Retina (tissue), 1 donor: ENCODE results near the gene RCN1.
A peak's percentile ranks its signal among the peaks of the same experiment; 100 is the strongest.
"Not testable (repeated sequence)": the region's sequence is repeated elsewhere in the genome, so short reads cannot be mapped to it uniquely, and the experiment has no call there.

Experiments
- DNase-seq: peaks from one replicate; pipeline ENCODE4 v3.0.0-alpha.2; 2016

The RCN1 gene

DNA sequence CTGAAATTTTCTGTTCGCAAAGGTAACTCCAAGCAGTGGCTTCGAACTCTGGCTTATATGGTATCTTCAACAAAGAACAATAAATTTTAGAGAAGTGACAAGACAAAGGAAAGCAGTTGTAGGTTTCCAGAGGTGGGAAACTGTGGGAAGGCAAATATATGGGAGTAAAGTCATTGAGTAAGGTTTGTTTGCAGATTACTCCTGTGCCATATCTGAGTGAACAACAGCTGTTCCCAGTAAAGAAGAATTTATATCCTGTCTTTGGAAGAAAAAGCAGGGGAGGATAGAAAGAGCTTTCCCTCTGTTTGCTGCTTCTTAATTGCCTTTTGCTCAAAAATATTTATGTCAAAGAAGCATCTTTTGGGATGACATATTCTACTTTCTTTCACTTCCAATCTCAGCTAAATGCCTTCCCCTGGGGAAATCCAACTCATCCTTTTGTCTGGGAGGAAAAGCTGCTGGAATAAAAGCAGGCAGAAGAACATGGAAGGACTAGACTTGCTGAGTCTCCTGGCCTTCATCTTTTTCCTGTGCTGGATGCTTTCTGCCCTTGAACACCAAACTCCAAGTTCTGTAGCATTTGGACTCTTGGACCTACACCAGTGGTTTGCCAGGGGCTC is 10.4 kb upstream of the RCN1 start:
- DNase-seq = peak; percentile 21

DNA sequence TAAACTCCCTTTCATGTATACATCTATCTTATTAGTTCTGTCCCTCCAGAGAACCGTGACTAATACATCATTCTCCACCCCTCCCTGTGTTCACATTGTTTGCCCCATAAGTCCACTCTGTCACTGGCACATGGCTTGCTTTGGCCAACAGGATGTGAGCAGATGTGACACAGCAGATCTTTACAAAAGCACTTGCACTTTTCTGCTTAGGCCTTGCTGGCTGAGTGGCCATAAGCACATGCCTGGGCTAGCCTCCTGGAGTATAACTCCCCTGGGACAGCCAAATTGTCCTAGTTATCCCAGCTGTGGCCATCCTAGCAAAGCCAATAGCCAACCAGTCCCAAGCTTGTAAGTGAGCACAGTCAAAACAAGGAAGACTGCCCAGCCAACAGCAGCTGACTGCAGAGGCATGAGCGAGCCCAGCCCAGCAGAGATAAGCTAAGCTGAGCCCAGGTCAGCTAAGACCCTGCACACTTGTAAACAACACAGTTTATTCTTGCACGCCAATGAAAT is 9.7 kb upstream of the RCN1 start:
- peak; percentile 47 for DNase-seq

DNA sequence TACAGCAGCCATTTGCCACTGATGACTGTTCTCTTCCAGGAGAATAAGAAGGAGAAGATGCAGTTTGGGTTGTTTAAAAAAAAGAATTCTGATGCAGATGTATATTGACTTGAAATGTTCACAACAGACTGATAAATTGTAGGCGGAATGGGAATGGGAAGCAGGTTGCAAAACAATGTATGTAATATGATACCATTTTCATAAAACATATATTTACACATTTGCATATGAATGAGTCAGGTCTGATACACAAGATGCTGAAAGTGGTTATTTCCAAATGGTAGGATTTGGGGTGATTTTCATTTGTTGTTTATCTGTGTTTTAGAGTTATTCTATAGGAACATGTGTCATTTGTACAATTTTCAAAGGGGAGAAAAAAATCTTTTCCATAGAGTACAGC is 9.0 kb upstream of the RCN1 start:
- DNase-seq = no peak

DNA sequence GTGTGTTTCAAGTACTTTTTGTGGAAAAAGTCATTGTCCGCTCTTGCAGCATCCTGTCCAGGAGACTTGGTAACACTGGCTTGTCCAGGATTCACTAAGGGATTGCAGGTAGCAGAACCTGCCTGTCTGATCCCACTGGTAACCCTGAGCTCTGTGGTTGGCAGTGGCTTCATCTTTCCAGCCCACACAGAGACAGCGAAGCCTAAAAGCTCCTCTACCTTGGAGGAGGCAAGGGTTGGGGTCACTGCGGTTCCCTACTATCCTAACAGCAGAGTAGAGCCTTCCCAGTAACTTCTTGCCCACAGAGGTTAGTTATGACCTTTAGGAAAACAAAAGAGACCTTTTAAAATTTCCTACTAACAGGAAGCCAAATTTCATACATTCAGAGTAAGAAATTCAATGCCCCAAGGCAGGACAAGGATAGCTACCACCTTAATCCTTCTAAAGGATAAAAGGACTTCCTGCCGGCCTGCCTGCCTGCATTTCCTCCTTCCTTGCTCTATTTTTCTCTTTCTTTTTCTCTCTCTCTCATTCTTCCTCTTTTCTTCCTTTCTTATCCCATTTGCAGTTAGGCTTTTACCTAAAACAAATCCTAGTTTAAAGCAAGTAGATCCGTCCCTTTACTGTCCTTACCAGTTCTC is 8.4 kb upstream of the RCN1 start:
- DNase-seq = no peak

DNA sequence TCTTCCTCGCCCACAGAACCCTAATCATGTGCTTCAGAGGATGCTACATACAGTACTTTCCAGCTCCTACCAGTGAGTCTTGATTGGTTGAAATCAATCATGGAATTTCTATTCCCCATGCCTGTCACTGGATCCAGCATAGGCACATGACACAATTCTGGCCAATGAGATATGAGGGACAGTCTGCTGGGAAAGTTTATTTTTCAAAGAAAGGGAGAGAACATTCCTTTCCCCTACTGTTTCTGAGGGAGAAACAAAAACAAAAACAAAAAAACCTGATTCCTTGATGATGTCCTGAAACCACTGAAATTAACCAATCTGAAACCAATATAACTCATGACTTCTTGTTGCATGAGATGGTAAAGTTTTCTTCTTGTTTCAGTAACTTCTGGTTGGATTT is 3.3 kb upstream of the RCN1 start:
- no peak for DNase-seq

DNA sequence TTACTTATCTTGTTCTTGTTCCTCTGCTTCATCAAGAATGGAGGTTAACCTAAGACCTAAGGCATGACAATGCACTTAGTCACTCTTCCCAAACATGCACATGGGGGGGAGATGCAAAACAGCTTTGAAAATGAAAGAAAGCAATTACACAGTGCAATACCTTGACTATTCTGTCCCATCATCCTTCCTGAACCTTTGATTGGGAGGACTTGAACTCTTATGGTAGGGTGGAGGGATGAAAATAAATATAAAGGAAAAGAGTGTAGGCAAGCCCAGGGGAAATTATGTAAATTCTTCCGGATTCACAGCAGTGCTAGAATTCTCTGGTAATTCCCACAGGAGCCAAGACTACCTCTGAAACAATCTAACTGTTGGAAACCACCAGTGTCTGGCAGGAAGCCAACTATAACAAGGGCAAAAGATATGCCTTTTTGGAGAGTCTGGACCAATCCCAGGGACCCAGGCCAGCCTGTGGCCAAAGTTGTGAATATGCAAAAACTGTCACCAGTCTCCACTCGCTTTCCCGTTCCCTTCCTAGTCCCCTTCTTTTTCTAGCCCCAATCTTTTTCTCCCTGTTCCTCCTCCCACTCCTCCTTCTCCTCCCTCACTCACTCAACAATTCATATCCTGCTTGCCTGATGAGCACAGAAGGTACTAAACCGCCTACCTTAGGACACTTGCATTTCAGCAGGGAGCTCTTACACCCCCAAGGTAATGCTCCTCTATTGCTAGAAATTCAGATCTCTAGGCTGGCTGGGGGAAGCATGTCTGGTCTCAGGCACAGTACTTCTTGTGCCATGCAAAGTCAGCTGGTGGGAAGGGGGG is 2.5 kb upstream of the RCN1 start:
- no peak for DNase-seq

DNA sequence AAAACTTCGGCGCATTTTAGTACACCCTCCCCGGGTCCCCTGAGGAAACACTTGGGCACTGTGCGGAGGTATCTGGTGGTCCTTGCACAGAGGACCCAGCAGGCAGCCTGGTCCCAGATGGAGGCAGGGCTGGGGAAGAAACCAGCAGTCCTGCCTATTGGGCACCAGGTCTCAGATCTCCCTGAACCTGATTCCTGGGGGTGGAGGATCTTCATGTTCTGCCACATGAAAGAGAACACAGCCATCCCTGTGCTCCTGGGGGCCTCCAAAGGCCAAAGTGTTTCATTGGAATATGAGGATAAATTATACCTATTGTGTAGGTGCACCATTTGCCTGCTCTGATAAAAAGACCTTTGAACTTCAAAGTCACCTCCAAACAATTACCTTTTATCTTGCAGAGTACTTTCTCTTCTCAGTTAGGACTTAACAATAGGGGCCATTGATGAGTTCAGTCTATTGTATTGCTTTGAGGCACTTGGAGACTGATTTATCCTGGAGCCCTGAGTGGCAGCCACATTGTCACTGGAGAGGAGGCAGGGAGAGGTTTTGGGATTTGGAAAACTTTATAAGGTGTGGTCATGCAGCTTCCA is 1.8 kb downstream of the RCN1 start:
- DNase-seq = no peak

DNA sequence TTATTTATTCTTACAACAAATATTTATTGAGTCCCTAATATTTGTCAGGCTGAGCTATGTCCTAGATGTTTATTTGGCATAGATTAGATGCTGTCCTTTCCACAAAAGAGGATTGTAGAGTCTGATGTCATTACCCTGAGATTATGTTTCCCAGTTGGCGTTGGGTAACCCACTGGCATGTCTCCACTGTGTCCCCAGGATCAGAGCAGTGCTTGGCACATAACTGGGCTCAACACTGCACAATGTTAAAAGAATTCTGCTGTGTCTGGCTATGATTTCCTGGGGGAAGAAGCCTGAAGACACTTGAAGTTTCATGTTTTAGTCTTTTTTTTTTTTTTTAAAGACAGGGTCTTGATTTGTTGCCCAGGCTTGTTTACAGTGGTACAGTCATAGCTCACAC is 4.0 kb downstream of the RCN1 start:
- no peak for DNase-seq

DNA sequence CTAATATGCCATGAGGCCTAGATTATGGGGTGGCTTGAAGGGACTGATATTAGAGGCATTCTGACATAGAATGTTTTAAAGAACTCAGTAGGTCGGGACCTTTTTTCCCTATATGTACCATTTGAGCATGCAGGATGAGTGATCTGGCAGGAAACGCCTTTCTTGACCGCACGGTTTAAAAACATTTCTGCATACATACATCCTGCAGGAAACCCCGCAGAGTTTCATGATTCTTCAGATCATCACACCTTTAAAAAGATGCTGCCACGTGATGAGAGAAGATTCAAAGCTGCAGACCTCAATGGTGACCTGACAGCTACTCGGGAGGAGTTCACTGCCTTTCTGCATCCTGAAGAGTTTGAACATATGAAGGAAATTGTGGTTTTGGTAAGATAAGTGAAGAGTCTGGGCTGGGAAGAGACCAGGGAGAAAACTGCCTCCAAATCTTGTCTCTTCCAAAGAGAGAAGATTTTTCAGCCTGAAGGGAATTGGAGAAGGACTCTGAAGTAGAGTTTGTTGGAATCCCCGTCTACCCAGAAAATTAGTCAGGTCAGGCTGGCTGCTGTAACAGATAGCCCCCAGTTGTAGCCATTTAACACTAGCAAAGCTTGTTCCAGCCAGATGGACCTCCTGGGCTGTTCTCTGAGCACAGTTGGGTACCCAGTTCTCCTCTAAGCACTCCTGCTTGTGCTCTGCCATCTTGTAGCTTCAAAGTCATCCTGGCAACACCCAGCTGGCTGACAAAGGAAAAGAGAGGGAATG is 7.4 kb downstream of the RCN1 start:
- DNase-seq = no peak

DNA sequence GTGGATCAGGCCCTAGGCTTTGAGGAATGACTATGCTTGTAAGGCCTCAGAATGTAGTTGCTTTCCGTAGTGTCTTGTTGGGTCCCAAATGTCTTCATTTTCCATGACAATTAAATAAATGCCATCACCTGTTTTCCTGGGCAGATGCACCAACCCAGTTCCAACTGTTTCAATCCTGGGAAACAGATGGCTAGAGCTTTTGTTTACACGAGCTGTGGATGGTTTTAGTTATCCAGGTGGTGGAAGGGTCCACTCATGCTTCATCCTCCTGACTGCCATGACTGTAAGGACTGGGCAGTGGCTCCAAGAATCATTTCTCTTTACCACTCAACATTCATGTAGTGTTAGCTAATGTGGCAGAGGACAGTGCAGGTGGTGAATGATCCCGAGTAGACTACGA is 8.6 kb downstream of the RCN1 start:
- no peak for DNase-seq

DNA sequence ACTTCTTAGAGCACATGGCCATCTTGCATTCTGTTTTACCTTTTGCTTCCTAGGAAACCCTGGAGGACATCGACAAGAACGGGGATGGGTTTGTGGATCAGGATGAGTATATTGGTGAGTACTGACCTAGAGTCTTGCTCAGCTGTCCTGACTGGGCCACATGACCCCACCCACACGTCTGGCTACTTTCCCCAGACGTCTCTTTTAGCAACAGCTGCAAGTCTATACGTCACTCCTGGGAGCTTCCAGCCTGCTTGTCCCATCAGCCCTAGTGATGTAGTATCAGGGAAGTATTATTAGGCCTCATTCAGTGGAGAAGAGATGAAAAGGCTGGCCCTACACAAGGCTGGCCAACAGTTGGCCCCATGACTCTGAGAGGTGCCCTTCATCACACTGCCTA is 9.6 kb downstream of the RCN1 start:
- no peak for DNase-seq

DNA sequence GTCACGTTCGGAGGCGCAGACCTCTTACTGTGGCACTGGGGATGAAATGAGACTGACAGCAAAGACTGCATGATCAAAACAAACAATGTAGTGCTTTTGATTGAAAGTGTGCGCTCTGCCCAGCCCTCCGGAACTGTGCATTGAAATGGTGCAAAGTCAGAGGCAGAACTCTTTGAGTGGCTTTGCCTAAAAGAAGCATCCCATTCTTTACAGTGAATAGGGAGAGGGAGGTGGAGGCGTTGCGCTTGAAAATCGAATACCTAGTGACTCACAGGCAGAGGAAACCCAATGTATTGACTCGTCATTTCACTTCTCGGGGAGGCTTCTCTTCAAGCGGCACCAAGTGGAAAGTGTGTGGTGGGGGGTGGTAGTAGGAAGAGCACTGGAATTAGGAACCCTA is 10.9 kb downstream of the RCN1 start:
- DNase-seq = no peak

DNA sequence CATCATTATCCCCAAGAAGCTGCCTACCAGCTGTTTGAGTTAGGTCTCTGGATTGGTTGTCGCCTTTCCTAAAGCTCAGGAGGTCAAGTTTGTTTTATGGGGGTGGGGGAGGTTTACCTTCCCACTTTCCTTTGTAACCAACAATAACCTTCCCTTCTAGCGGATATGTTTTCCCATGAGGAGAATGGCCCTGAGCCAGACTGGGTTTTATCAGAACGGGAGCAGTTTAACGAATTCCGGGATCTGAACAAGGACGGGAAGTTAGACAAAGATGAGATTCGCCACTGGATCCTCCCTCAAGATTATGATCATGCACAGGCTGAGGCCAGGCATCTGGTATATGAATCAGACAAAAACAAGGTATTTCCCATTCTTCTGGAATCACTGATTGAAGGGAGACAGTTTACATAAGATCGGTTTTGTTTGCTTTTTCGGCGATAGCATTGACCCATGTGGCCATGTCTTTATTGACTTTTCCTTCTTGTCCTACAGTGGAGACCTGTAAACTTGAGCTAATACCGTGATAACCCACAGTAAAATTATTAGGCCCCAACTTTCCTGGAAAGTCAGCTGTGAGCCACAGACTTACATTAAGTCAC is 12.3 kb downstream of the RCN1 start:
- DNase-seq = not testable (repeated sequence)

DNA sequence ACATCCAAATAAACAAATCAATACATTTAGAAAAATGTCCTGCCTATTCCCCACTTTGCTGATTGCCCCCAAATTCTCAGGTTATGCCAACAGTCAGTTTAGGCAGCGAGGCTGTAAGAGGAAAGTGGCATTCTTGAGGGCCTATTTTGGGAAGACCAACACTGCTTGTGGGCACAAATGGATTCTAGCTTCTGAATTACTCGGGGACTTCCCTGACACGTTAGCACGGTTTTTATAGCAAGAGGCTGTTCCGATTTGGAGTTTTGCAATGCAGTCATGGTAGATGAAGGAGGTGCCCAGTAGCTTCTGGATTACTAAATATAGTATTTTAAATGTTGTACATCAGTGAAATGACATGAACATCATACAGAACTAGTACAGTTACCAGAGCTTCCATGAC is 13.1 kb downstream of the RCN1 start:
- DNase-seq = no peak

DNA sequence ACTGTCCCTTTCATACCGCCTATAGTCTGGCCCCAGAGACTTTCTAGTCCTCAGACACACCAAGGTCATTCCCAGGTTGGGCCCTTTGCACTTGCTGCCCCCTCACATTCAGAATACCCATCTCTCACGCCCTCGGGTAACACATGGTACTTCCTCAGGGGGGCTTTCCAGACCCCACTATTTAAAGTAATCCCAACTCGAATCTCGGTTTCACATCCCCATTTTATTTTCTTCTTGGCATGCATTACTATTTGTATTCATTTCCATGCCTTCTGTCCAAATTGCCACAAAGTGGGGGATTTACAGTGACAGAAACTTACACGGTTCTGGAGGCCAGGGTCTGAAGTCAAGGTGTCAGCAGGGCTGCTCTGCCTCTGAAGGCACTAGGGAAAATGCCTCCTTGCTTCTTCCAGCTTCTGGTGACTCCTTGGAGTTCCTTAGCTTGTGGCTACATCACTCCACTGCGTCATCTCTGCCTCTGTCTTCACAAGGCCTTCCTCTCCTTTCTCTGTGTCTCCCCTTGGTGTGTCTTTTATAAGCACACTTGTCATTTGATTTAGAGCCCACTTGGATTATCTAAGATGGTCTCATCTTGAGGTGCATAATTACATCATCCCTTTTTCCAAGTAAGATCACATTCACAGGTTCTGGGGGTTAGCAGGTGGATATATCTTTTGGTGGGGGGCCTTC is 15.1 kb downstream of the RCN1 start:
- DNase-seq = no peak

DNA sequence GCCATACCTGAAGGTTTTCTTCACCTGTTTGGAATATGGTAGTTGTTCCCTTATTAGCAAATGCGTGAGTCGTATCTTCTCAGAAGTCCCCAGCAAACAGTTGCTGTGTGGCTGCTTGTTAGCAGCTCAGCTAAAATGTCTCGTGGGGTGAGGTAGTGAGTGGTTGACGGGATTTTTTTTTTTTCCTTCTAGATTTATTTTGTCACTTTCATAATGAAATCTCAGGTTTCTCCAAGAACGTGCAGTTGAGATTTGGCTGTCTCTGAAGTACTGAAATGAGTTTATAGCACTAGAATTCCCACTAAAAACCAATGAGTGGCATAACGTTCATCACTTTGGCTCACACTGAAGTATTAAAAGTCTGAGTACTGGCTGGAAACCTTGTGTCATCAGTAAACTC is 16.8 kb downstream of the RCN1 start:
- DNase-seq = no peak

DNA sequence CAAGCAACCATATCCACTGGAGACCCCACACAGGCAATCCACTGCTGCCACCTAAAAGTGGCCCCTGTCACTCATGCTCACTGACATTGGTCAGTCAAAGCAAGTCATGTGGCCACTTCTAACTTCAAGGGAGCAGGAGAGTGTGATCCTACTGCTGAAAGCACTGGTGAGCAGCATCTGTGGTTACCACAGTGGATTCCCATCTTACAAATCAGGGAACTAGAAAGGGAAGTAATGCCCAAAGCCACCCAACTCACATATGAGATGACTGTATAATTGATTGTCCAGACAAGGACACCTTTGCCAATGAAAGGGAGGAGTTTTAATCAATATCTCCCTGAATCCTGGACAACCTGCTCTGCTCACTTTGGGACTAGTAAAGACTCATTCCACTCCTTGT is 17.7 kb downstream of the RCN1 start:
- no peak for DNase-seq

DNA sequence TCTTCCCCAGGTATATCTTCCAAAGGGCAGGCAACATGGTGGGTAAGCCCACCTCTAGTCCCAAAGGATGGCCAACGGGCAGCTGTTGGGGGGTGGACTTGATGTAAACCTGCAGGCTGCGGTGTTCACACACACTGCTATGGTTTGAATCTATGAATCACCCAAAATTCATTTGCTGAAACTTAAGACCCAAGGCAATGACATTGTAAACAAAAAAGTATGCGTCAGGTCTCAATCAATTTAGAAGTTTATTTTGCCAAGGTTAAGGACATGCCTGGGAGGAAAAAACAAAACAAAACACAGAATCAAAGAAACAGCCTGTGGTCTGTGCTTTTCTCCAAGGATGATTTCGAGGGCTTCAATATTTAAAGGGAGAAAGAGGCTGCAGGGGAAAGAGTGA is 18.3 kb downstream of the RCN1 start:
- no peak for DNase-seq

DNA sequence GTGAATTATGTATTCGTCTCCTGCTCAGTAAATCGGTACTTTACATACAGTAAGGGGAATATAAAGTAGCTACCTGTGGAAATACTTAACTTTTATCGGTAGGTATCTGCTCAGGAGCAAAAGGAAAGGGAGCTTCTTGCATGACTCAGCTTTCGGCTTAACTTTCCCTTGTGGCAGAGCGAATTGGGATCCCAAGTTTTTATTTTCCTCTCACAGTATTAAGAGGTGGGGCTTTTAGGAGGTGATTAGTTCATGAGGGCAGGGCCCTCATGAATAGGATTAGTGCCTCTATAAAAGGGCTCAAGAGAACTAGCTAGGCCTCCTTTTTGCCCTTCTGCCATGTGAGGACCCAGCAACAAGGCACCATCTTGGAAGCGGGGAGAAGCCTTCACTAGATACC is 18.7 kb downstream of the RCN1 start:
- DNase-seq = no peak

DNA sequence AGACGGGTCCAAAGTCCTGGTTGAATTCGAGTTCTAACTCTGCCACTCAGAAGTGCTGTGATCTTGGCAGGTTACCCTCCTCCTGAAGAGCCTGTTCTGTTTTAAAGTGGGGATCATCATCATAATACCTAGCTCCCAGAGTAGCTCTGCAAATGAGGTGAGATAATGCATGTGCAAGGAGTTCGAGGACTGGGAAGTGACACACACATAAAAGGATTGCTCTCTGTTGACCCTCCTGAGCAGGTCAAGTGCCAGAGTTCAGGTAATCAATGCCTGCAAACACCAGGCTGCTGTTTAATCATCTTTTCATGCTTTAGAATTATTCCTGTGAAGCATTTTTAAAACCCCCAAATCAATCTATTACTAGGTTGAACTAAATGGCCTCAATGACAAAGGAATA is 19.9 kb downstream of the RCN1 start:
- no peak for DNase-seq

DNA sequence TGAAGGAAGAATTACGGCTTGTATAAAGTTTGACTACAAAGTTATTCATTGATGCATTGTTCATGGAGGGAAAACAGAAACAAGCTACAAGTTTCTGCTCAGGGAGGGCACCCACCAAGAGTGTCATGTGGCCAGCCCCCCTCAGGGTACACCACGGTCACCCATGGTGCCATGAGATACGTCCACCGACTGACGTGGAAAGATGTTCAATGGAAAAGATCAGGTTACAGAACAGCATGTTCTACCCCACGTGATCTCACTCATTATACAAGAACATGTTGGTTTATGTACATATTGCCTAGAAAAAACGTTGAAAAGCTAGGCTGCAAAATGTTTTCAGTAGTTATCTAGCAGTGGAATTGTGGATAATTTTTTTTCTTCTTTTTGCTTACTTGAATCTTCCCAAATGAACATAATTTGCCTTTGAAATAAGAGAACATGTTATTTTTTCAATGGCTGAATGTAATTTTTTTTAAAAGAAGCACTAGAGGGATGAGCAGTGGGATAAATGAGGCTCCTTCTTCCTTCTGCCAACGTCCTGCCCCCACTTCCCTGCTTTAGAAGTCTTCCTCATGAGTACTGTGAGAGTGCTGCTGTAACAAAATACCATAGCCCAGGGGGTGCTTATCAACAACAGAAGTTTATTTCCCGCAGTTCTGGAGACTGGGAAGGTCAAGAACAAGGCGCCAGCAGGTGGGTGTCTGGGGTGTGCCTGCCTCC is 22.5 kb downstream of the RCN1 start:
- no peak for DNase-seq
